Adipocyte (in vitro differentiated cells): ENCODE results near the gene ZNF653.
"Not testable (repeated sequence)": the region's sequence is repeated elsewhere in the genome, so short reads cannot be mapped to it uniquely, and the experiment has no call there.

Experiments used
- DNase-seq: peaks from one replicate; pipeline ENCODE4 v3.0.0-alpha.2; 2015; ENCODE audit warnings: low read depth
- H3K27me3 ChIP-seq: replicated peaks from 2 replicates; pipeline ENCODE4 v1.7.0; 2013; ENCODE audit warnings: mild to moderate bottlenecking, low read length, moderate library complexity; ENCODE audit not compliant: control insufficient read depth, insufficient read depth
- H3K36me3 ChIP-seq: 2 replicates; pipeline ENCODE4 v1.7.0; 2013; ENCODE audit warnings: low read length, mild to moderate bottlenecking, moderate library complexity; ENCODE audit not compliant: control insufficient read depth, insufficient read depth, severe bottlenecking
- H3K4me1 ChIP-seq: 2 replicates; pipeline ENCODE4 v1.7.0; 2013; ENCODE audit warnings: mild to moderate bottlenecking, low read length, moderate library complexity; ENCODE audit not compliant: control insufficient read depth, insufficient read depth
- H3K4me3 ChIP-seq: 2 replicates; pipeline ENCODE4 v1.7.0; 2013; ENCODE audit warnings: mild to moderate bottlenecking, low read length, moderate library complexity
- H3K9ac ChIP-seq: 2 replicates; pipeline ENCODE4 v1.7.0; 2013; ENCODE audit warnings: mild to moderate bottlenecking, low read length, moderate library complexity
- H3K9me3 ChIP-seq: 2 replicates; pipeline ENCODE4 v1.7.0; 2013; ENCODE audit warnings: mild to moderate bottlenecking, low read length, moderate library complexity; ENCODE audit not compliant: control insufficient read depth

The ZNF653 gene

GRCh38 chr19:11460207-11460606 lies 45.4 kb downstream of the ZNF653 start:
- Histone ChIP-seq H3K9ac (no peak overlapping the region), H3K27me3 (peaks cover 27% of the 10 kb centered on the region), H3K9me3 (no peaks in the 10 kb centered on the region), H3K4me3 (no peak overlapping the region), H3K4me1 (no peaks in the 10 kb centered on the region), H3K36me3 (no peaks in the 10 kb centered on the region)
- DNase-seq: no peak

GRCh38 chr19:11458912-11459311 lies 46.7 kb downstream of the ZNF653 start:
- not testable (repeated sequence) for H3K9ac ChIP-seq, H3K9me3 ChIP-seq, H3K4me1 ChIP-seq, DNase-seq, H3K4me3 ChIP-seq, H3K36me3 ChIP-seq
- peaks cover 27% of the 10 kb centered on the region for H3K27me3 ChIP-seq

GRCh38 chr19:11458236-11458900 lies 47.3 kb downstream of the ZNF653 start:
- Histone ChIP-seq H3K9me3 (no peaks in the 10 kb centered on the region), H3K4me3 (no peak overlapping the region), H3K36me3 (no peaks in the 10 kb centered on the region), H3K9ac (no peak overlapping the region), H3K27me3 (peaks cover 27% of the 10 kb centered on the region), H3K4me1 (no peaks in the 10 kb centered on the region)
- no peak for DNase-seq

GRCh38 chr19:11457831-11458230 lies 47.8 kb downstream of the ZNF653 start:
- Histone ChIP-seq H3K4me3 (no peak overlapping the region), H3K36me3 (no peaks in the 10 kb centered on the region), H3K9ac (no peak overlapping the region), H3K27me3 (peaks cover 27% of the 10 kb centered on the region), H3K4me1 (no peaks in the 10 kb centered on the region), H3K9me3 (no peaks in the 10 kb centered on the region)
- no peak for DNase-seq

GRCh38 chr19:11457115-11457514 lies 48.5 kb downstream of the ZNF653 start:
- H3K9ac ChIP-seq: no peak overlapping the region
- no peaks in the 10 kb centered on the region for H3K4me1 ChIP-seq
- H3K9me3 ChIP-seq: no peaks in the 10 kb centered on the region
- no peaks in the 10 kb centered on the region for H3K36me3 ChIP-seq
- DNase-seq: no peak
- peaks cover 27% of the 10 kb centered on the region for H3K27me3 ChIP-seq
- no peak overlapping the region for H3K4me3 ChIP-seq

- no peaks in the 10 kb centered on the region for H3K4me1 ChIP-seq
- H3K27me3 ChIP-seq: peaks cover 27% of the 10 kb centered on the region
- H3K4me3 ChIP-seq: no peak overlapping the region
- H3K9me3 ChIP-seq: no peaks in the 10 kb centered on the region
- no peak overlapping the region for H3K9ac ChIP-seq
- H3K36me3 ChIP-seq: no peaks in the 10 kb centered on the region
- no peak for DNase-seq
Observed at GRCh38 chr19:11456659-11457058, 49.0 kb downstream of the ZNF653 start.

GRCh38 chr19:11455233-11455554 lies 50.4 kb downstream of the ZNF653 start:
- H3K27me3 ChIP-seq: peaks cover 22% of the 10 kb centered on the region
- DNase-seq, H3K4me3 ChIP-seq, H3K4me1 ChIP-seq, H3K36me3 ChIP-seq, H3K9ac ChIP-seq, H3K9me3 ChIP-seq: not testable (repeated sequence)

GRCh38 chr19:11453468-11454341 lies 51.9 kb downstream of the ZNF653 start:
- Histone ChIP-seq H3K36me3 (peaks cover 9% of the 10 kb centered on the region), H3K9ac (no peak overlapping the region), H3K9me3 (no peaks in the 10 kb centered on the region), H3K27me3 (peaks cover 16% of the 10 kb centered on the region), H3K4me3 (no peak overlapping the region), H3K4me1 (no peaks in the 10 kb centered on the region)
- DNase-seq: no peak

GRCh38 chr19:11452620-11453310 lies 52.9 kb downstream of the ZNF653 start:
- Histone ChIP-seq H3K9me3 (no peaks in the 10 kb centered on the region), H3K36me3 (peaks cover 18% of the 10 kb centered on the region), H3K4me1 (no peaks in the 10 kb centered on the region), H3K4me3 (no peak overlapping the region), H3K27me3 (peaks cover 6% of the 10 kb centered on the region), H3K9ac (no peak overlapping the region)
- no peak for DNase-seq

GRCh38 chr19:11451871-11452619 lies 53.6 kb downstream of the ZNF653 start:
- DNase-seq: no peak
- H3K27me3 ChIP-seq: no peaks in the 10 kb centered on the region
- no peaks in the 10 kb centered on the region for H3K4me1 ChIP-seq
- peaks cover 25% of the 10 kb centered on the region for H3K36me3 ChIP-seq
- H3K9ac ChIP-seq: no peak overlapping the region
- no peak overlapping the region for H3K4me3 ChIP-seq
- H3K9me3 ChIP-seq: no peaks in the 10 kb centered on the region
